Upper lobe of left lung (tissue), 6 donors: ENCODE data around the gene STX8. TPM values are rescaled to one million over a fixed set of nuclear protein-coding genes. Genes with fewer than 3 reads are reported as not detected.

Experiments used
- ATAC-seq, 2 donors: fragments of 200-7000 bp; cut with Tn5 transposase; one replicate each; pipeline ENCODE4 v1.9.1; 2022; ENCODE audit warnings: mild to moderate bottlenecking in 2 of 2, moderate library complexity in 2 of 2; ENCODE audit not compliant: low FRiP score in 2 of 2
- DNase-seq, 2 donors: peaks; one replicate each; pipeline ENCODE4 v3.0.0-alpha.2; 2019 to 2020
- H3K27ac ChIP-seq, 4 donors: fragments of 200-600 bp; sonication (generic); one replicate each; pipeline ENCODE4 v1.5.1; 2016 to 2019
- H3K27me3 ChIP-seq, 4 donors: fragments of 200-600 bp; sonication (generic); one replicate each; pipeline ENCODE4 v1.5.1; 2017 to 2019
- H3K36me3 ChIP-seq, 4 donors: fragments of 200-600 bp; sonication (generic); one replicate each; pipeline ENCODE4 v1.5.1; 2016 to 2019
- H3K4me1 ChIP-seq, 4 donors: fragments of 200-600 bp; sonication (generic); one replicate each; pipeline ENCODE4 v1.5.1; 2018 to 2019
- H3K4me3 ChIP-seq, 4 donors: fragments of 200-600 bp; sonication (generic); one replicate each; pipeline ENCODE4 v1.5.1; 2017 to 2019; ENCODE audit warnings: mild to moderate bottlenecking in 2 of 4, moderate library complexity in 1 of 4
- H3K9me3 ChIP-seq, 4 donors: fragments of 200-600 bp; sonication (generic); one replicate each; pipeline ENCODE4 v1.5.1; 2018 to 2019
- CTCF ChIP-seq, 6 experiments: fragments of 450-650 bp in 4 of 6; fragments of 200-600 bp in 2 of 6; sonication (generic) in 2 of 6; IDR thresholded peaks; one replicate each; pipeline ENCODE4 v1.5.1; 2016 to 2019; ENCODE audit warnings: antibody characterized with exemption in 6 of 6
- EP300 ChIP-seq, 4 donors: sonication (generic); formaldehyde crosslinking; IDR thresholded peaks; one replicate each; pipeline ENCODE4 v1.5.1; 2017; ENCODE audit warnings: antibody characterized with exemption in 4 of 4, control low read depth in 2 of 4
- POLR2A ChIP-seq, 4 donors: fragments of 450-650 bp; IDR thresholded peaks; one replicate each; pipeline ENCODE4 v1.5.1; 2016 to 2017; ENCODE audit warnings: antibody characterized with exemption in 4 of 4, mild to moderate bottlenecking in 2 of 4
- POLR2AphosphoS5 ChIP-seq, 2 donors: sonication (generic); formaldehyde crosslinking; IDR thresholded peaks; one replicate each; pipeline ENCODE4 v1.5.1; 2017; ENCODE audit warnings: antibody characterized with exemption in 2 of 2
- WGBS, 2 donors: methylation state at CpG; one replicate each; pipeline ENCODE4 v1.1.5; 2017 to 2018; 5-methylcytosine and 5-hydroxymethylcytosine counted together
- total RNA-seq, 6 donors: library from RNA; depleted of rRNA in 4 of 6; stranded (reverse); fragments of >200 nt in 4 of 6; gene quantifications; one replicate each; pipeline versions ENCODE4 v1.1.0 to v1.2.1, GENCODE V29; 2016 to 2021
- donor health status: DM: no; HTN: no; CAD: no; lungs with moderate emphysema.
- donor health status: DM: no; HTN: yes; CAD: no; lungs with severe emphysema.

The STX8 gene
- total RNA-seq, 6 donors from 2014 or later: 39.2 to 138 (median 52.3) TPM

- peak in 1 of 2 donors; percentile 23 for ATAC-seq
- Histone ChIP-seq H3K27me3 (no peaks in the 10 kb centered on the region), H3K9me3 (no peaks in the 10 kb centered on the region), H3K36me3 (no peaks in the 10 kb centered on the region), H3K4me3 (no peak overlapping the region), H3K27ac (peak overlapping the region; percentile 86 to 92 (median 88)), H3K4me1 (peaks cover 16 to 30% (median 27%) of the 10 kb centered on the region in 4 donors)
- DNase-seq: peak in 1 of 2 donors; percentile 51
- TF ChIP-seq POLR2AphosphoS5 (IDR thresholded peaks at IDR 0.05) (no peak), EP300 (IDR thresholded peaks at IDR 0.05) (no peak), CTCF (IDR thresholded peaks at IDR 0.05) (no peak), POLR2A (IDR thresholded peaks at IDR 0.05) (no peak)
- WGBS, 2 donors: 34 to 52% methylated on average over 3 to 10 of the region's 10 CpGs
These were observed 334.3 kb downstream of the STX8 start for GRCh38 chr17:9241371-9241712.

DNA sequence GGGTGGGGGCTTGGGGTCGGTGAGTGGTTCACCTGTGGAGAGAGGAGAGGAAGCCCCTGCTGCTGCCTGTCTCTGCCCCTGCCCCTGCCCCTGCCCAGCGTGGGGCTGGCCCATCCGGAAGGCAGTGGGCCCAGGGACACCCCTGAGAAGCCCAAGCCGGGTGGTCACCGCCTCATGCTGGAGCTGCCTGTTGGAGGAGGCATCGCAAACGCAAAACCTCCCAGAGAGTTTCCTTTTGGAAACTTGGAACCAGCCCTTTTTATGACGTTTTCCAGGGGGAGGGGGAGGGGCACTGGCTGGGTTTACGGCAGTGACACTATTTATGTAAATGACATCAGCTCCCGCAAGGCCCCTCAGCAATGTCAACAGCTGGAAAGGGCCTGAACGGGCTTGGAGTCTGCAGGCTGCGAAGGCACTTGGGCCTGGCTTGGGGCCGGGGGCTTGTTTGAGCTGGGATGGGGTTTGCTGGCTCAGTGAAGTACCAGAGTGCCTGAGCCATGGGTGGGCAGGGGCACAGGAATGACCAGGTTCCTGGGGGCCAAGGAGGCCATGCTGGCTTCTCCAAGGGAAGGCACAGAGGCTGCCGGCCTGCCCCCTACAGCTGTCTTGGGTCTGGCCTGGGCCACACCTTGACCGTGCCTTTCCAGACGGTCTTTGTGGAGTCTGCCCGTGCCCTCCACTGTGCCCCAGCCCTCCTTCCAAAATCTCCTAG lies 334.8 kb downstream of the STX8 start:
- WGBS, 2 donors: 51 to 54% methylated on average over 11 to 14 of the region's 17 CpGs
- Histone ChIP-seq H3K9me3 (no peaks in the 10 kb centered on the region), H3K4me1 (peaks cover 16 to 30% (median 27%) of the 10 kb centered on the region in 4 donors), H3K27me3 (no peaks in the 10 kb centered on the region), H3K27ac (peak overlapping the region; percentile 86 to 92 (median 88)), H3K4me3 (peak overlapping the region in 3 of 4 donors; percentile 41 to 61 (median 55)), H3K36me3 (no peaks in the 10 kb centered on the region)
- peak; percentile 37 to 82 for DNase-seq
- TF ChIP-seq POLR2A (IDR thresholded peaks at IDR 0.05) (peak in 1 of 4 donors; percentile 10), POLR2AphosphoS5 (IDR thresholded peaks at IDR 0.05) (peak in 1 of 2 donors; percentile 53), CTCF (IDR thresholded peaks at IDR 0.05) (no peak)
- peak; percentile 32 to 53 for ATAC-seq

- no peaks in the 10 kb centered on the region for H3K9me3 ChIP-seq
- TF ChIP-seq EP300 (IDR thresholded peaks at IDR 0.05) (no peak), POLR2A (IDR thresholded peaks at IDR 0.05) (peak in 2 of 4 donors; percentile 14 to 44), CTCF (IDR thresholded peaks at IDR 0.05) (no peak), POLR2AphosphoS5 (IDR thresholded peaks at IDR 0.05) (peak in 1 of 2 donors; percentile 79)
- WGBS, 2 donors: 0 to 11% methylated on average over 7 to 13 of the region's 84 CpGs
- peak overlapping the region; percentile 86 to 92 (median 88) for H3K27ac ChIP-seq
- H3K4me1 ChIP-seq: peaks cover 16 to 30% (median 27%) of the 10 kb centered on the region in 4 donors
- H3K27me3 ChIP-seq: no peaks in the 10 kb centered on the region
- ATAC-seq: peak; percentile 52 to 92
- no peaks in the 10 kb centered on the region for H3K36me3 ChIP-seq
- DNase-seq: peak; percentile 61 to 95
- H3K4me3 ChIP-seq: peak overlapping the region; percentile 33 to 61 (median 48)
These were observed 335.6 kb downstream of the STX8 start for GRCh38 chr17:9239793-9240658.

DNA sequence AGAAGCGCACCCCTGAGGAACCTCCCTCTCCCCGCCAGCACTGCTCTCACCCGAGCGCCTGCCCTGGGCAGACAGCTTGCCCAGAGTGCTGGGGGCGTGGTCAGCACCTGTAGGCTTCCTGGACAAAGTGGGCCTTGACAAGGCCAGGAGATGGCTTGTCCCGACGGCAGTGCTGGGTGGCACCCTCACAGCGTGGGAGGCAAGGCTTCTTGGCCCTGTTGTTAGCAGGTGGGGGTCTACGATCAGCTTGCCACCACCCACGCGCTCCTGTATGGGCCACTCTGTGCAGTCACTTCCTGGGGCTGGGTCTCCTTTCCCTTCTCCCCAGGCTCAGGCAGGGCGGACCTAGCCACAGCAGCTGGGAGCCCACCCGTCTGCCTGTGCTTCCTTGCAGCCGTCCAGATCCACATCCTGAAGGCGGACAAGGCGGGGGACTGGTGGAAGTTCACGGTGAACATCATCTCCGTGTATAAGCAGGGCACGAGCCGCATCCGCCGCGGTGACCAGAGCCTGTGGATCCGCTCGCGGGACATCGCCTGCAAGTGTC lies 336.3 kb downstream of the STX8 start:
- H3K36me3 ChIP-seq: no peaks in the 10 kb centered on the region
- DNase-seq: peak; percentile 33 to 67
- no peaks in the 10 kb centered on the region for H3K27me3 ChIP-seq
- no peaks in the 10 kb centered on the region for H3K9me3 ChIP-seq
- H3K4me1 ChIP-seq: peaks cover 16 to 28% (median 26%) of the 10 kb centered on the region in 4 donors
- H3K4me3 ChIP-seq: peak overlapping the region; percentile 33 to 61 (median 48)
- TF ChIP-seq CTCF (IDR thresholded peaks at IDR 0.05): no peak
- TF ChIP-seq POLR2A (IDR thresholded peaks at IDR 0.05): no peak
- no peak for TF ChIP-seq POLR2AphosphoS5 (IDR thresholded peaks at IDR 0.05)
- TF ChIP-seq EP300 (IDR thresholded peaks at IDR 0.05): no peak
- no peak for ATAC-seq
- WGBS, 2 donors: 35% methylated on average over 19 of the region's 27 CpGs; no CpG with 5 or more reads in 1 of the 2 donors
- H3K27ac ChIP-seq: peak overlapping the region; percentile 36 to 86 (median 54)
